Left lobe of liver (tissue), 2 donors: Measurements from ENCODE around the gene ACVR2B. TPM values are rescaled to one million over a fixed set of nuclear protein-coding genes. Genes with fewer than 3 reads are reported as not detected.
"Not testable (repeated sequence)": the region's sequence is repeated elsewhere in the genome, so short reads cannot be mapped to it uniquely, and the experiment has no call there.

Experiments
- ATAC-seq: fragments of 200-7000 bp; cut with Tn5 transposase; one replicate; pipeline ENCODE4 v1.9.1; 2020; ENCODE audit warnings: mild to moderate bottlenecking, moderate library complexity
- DNase-seq: peaks from one replicate; pipeline ENCODE4 v3.0.0-alpha.2; 2020; ENCODE audit warnings: low spot score
- total RNA-seq: library from RNA; stranded (reverse); gene quantifications from one replicate; pipeline ENCODE4 v1.2.1, GENCODE V29; 2021
- donor health status: DM: no; HTN: no; CAD: no; lungs with moderate emphysema.
- donor health status: DM: no; HTN: yes; CAD: no.

ACVR2B gene
- 6.7 TPM for total RNA-seq

- ATAC-seq: peak; percentile 72
- DNase-seq: peak; percentile 89
These were observed at the start of gene ACVR2B for GRCh38 chr3:38453075-38453912. TSS of gene ACVR2B (plus strand) at chr3:38453890. CDS start at chr3:38454323, 433 bp downstream.

GRCh38 chr3:38404286-38404685, 49.4 kb upstream of the ACVR2B start:
- DNase-seq (no peak), ATAC-seq (peak; percentile 52)

- no peak for ATAC-seq
- no peak for DNase-seq
These were observed 42.1 kb upstream of the ACVR2B start for GRCh38 chr3:38411591-38411990.

GRCh38 chr3:38420758-38421157, 32.9 kb upstream of the ACVR2B start:
- not testable (repeated sequence) for DNase-seq, ATAC-seq

- DNase-seq (no peak), ATAC-seq (no peak)
These were observed 31.9 kb upstream of the ACVR2B start for GRCh38 chr3:38421679-38422336.

- not testable (repeated sequence) for ATAC-seq, DNase-seq
These were observed 26.8 kb upstream of the ACVR2B start for GRCh38 chr3:38426798-38427426.

GRCh38 chr3:38432871-38433658, 20.6 kb upstream of the ACVR2B start:
- not testable (repeated sequence) for ATAC-seq, DNase-seq

- not testable (repeated sequence) for ATAC-seq, DNase-seq
These were observed 20.0 kb upstream of the ACVR2B start for GRCh38 chr3:38433661-38434060.

GRCh38 chr3:38438436-38439069, 15.1 kb upstream of the ACVR2B start:
- DNase-seq, ATAC-seq: not testable (repeated sequence)

GRCh38 chr3:38443205-38443604, 10.5 kb upstream of the ACVR2B start:
- peak; percentile 84 for ATAC-seq
- DNase-seq: peak; percentile 91

- no peak for ATAC-seq
- DNase-seq: no peak
These were observed 7.5 kb upstream of the ACVR2B start for GRCh38 chr3:38446085-38446686.

GRCh38 chr3:38446812-38447211, 6.9 kb upstream of the ACVR2B start:
- ATAC-seq (no peak), DNase-seq (no peak)

- DNase-seq (no peak), ATAC-seq (no peak)
These were observed 2.8 kb upstream of the ACVR2B start for GRCh38 chr3:38450853-38451252.

GRCh38 chr3:38453913-38454177, 155 bp downstream of the ACVR2B start:
- DNase-seq (no peak), ATAC-seq (no peak)

- peak; percentile 62 for DNase-seq
- ATAC-seq: peak; percentile 51
These were observed 641 bp downstream of the ACVR2B start for GRCh38 chr3:38454178-38454883.

GRCh38 chr3:38454884-38455638, 1.4 kb downstream of the ACVR2B start:
- peak; percentile 71 for ATAC-seq
- DNase-seq: peak; percentile 90

- DNase-seq: no peak
- ATAC-seq: no peak
These were observed 2.1 kb downstream of the ACVR2B start for GRCh38 chr3:38455639-38456430.
